ENCODE results near the gene KPNA2. TPM values are rescaled to one million over a fixed set of nuclear protein-coding genes. Genes with fewer than 3 reads are reported as not detected.
A peak's percentile ranks its signal among the peaks of the same experiment; 100 is the strongest.

KPNA2 gene
- total and polyA plus RNA-seq, 9 of the 15 experiments (the other 6 are each of a cell fraction or from before 2014, with no cell fraction given) = 132 to 984 (median 241) TPM

DNA sequence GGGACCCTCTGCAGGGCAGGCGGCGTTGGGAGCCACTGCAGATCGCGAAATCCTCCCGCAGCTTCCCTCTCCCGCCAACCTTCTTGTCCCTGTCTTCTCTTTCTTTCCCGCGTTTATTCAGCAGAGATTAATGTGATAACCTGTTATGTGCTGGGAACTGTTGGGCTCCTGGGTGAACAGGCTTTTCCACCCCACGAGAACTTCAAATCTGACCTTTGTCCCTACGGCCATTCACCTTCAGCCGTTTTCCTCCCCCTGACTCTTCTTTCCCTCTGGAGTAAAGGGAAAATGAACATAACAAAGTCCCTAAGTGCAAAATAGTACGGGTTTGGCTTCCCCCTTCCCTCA is 15.2 kb upstream of the KPNA2 start (continued):
- TF ChIP-seq GABPA (tag; conservative IDR thresholded peaks at IDR 0.05; ENCODE audit: low read depth) = 0 out of 2 replicates have a peak, but pooled peaks have one; percentile 9
- 0 out of 2 replicates have a peak, but pooled peaks have one; percentile 28 for TF ChIP-seq POLR2A (conservative IDR thresholded peaks at IDR 0.05)
- TF ChIP-seq SMARCE1 (IDR thresholded peaks at IDR 0.05) = 0 out of 2 replicates have a peak, but pooled peaks have one; percentile 18
- TF ChIP-seq, protein P1, sequence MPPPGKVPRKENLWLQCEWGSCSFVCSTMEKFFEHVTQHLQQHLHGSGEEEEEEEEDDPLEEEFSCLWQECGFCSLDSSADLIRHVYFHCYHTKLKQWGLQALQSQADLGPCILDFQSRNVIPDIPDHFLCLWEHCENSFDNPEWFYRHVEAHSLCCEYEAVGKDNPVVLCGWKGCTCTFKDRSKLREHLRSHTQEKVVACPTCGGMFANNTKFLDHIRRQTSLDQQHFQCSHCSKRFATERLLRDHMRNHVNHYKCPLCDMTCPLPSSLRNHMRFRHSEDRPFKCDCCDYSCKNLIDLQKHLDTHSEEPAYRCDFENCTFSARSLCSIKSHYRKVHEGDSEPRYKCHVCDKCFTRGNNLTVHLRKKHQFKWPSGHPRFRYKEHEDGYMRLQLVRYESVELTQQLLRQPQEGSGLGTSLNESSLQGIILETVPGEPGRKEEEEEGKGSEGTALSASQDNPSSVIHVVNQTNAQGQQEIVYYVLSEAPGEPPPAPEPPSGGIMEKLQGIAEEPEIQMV (tag; conservative IDR thresholded peaks at IDR 0.05; ENCODE audit: low read depth) = 0 out of 2 replicates have a peak, but pooled peaks have one; percentile 9
- TF ChIP-seq ZNF444 (CRISPR knock-in tag; IDR thresholded peaks at IDR 0.05) = no peak
- TF ChIP-seq POLR2AphosphoS5 (IDR thresholded peaks at IDR 0.05; ENCODE audit: control insufficient read depth, insufficient read depth, low read depth, low read length) = no peak
- TF ChIP-seq MTF1 (CRISPR knock-in tag; IDR thresholded peaks at IDR 0.05; ENCODE audit: borderline replicate concordance) = no peak
- TF ChIP-seq KLF10 (CRISPR knock-in tag; IDR thresholded peaks at IDR 0.05) = no peak
- no peak for TF ChIP-seq ZNF311 (CRISPR knock-in tag; IDR thresholded peaks at IDR 0.05)
- TF ChIP-seq CREBBP (IDR thresholded peaks at IDR 0.05; ENCODE audit: low read depth, low read length) = no peak
- TF ChIP-seq, protein P2, sequence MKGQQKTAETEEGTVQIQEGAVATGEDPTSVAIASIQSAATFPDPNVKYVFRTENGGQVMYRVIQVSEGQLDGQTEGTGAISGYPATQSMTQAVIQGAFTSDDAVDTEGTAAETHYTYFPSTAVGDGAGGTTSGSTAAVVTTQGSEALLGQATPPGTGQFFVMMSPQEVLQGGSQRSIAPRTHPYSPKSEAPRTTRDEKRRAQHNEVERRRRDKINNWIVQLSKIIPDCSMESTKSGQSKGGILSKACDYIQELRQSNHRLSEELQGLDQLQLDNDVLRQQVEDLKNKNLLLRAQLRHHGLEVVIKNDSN (CRISPR knock-in tag; IDR thresholded peaks at IDR 0.05) = no peak
- TF ChIP-seq MTA3 (IDR thresholded peaks at IDR 0.05; ENCODE audit: borderline replicate concordance) = no peak
- TF ChIP-seq NR2C1 (IDR thresholded peaks at IDR 0.05) = 0 out of 2 replicates have a peak, but pooled peaks have one; percentile 29
- TF ChIP-seq NR2C1 (tag; IDR thresholded peaks at IDR 0.05) = peak; percentile 36; the same call in 1 of the 2 replicates
- TF ChIP-seq, protein P3, sequence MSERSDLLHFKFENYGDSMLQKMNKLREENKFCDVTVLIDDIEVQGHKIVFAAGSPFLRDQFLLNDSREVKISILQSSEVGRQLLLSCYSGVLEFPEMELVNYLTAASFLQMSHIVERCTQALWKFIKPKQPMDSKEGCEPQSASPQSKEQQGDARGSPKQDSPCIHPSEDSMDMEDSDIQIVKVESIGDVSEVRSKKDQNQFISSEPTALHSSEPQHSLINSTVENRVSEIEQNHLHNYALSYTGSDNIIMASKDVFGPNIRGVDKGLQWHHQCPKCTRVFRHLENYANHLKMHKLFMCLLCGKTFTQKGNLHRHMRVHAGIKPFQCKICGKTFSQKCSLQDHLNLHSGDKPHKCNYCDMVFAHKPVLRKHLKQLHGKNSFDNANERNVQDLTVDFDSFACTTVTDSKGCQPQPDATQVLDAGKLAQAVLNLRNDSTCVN (CRISPR knock-in tag; IDR thresholded peaks at IDR 0.05) = no peak
- no peak for TF ChIP-seq FOXK2 (conservative IDR thresholded peaks at IDR 0.05 in 1 of 2, IDR thresholded peaks at IDR 0.05 in 1 of 2; ENCODE audit: low read depth in 2 of 2)

Data from K562 (cell line).